Measurements from ENCODE around the gene DSPP.

Gene DSPP

GRCh38 chr4:87632469-87632868 lies 24.1 kb downstream of the DSPP start:
- DNase-seq, result no peak

- DNase-seq, result no peak
These were observed 24.9 kb downstream of the DSPP start for GRCh38 chr4:87633243-87633642.

GRCh38 chr4:87644286-87644685 lies 36.0 kb downstream of the DSPP start:
- no peak for DNase-seq

- no peak for DNase-seq
These were observed 41.7 kb downstream of the DSPP start, which contains the start of gene DMP1 for GRCh38 chr4:87649980-87650379. Gene DMP1 (plus strand): TSS chr4:87650280. CDS start chr4:87656493, 6,213 bp downstream.

GRCh38 chr4:87650938-87651337 lies 42.6 kb downstream of the DSPP start:
- DNase-seq, result no peak

- DNase-seq, result no peak
These were observed 43.6 kb downstream of the DSPP start for GRCh38 chr4:87651941-87652340.

GRCh38 chr4:87654487-87655044 lies 46.2 kb downstream of the DSPP start:
- DNase-seq, result no peak

GRCh38 chr4:87657525-87657924 lies 49.2 kb downstream of the DSPP start:
- DNase-seq, result no peak

GRCh38 chr4:87659247-87659931 lies 51.1 kb downstream of the DSPP start:
- no peak for DNase-seq

- DNase-seq, result no peak
These were observed 54.5 kb downstream of the DSPP start for GRCh38 chr4:87662871-87663270.

Data from bone marrow (tissue), 2 donors.